Peyer's patch (tissue), 4 donors: ENCODE data around the gene RNF38.

Experiments
- CTCF ChIP-seq, 6 experiments: fragments of 450-650 bp in 4 of 6; fragments of 200-600 bp in 2 of 6; sonication (generic) in 1 of 6; IDR thresholded peaks; one replicate each; pipeline ENCODE4 v1.5.1; 2017 to 2019; ENCODE audit warnings: antibody characterized with exemption in 6 of 6, mild to moderate bottlenecking in 3 of 6, moderate library complexity in 1 of 6
- POLR2A ChIP-seq, 2 donors: fragments of 450-650 bp; IDR thresholded peaks; one replicate each; pipeline ENCODE4 v1.5.1; 2017; ENCODE audit warnings: antibody characterized with exemption in 2 of 2, mild to moderate bottlenecking in 2 of 2, moderate library complexity in 2 of 2

- no peak for TF ChIP-seq POLR2A (IDR thresholded peaks at IDR 0.05)
- no peak for TF ChIP-seq CTCF (IDR thresholded peaks at IDR 0.05)
These were observed 77.6 kb downstream of the RNF38 start for GRCh38 chr9:36322462-36322861.
